ENCODE results near the gene PIN4.
A peak's percentile ranks its signal among the peaks of the same experiment; 100 is the strongest.
"Not testable (repeated sequence)": the region's sequence is repeated elsewhere in the genome, so short reads cannot be mapped to it uniquely, and the experiment has no call there.

PIN4 gene

GRCh38 chrX:72181178-72182125 is at the start of gene PIN4:
Gene PIN4 (plus strand): TSS chrX:72181757. CDS start chrX:72181786, 29 bp downstream.
- DNase-seq: peak; percentile 95

GRCh38 chrX:72132456-72132855 is 49.1 kb upstream of the PIN4 start:
- DNase-seq: no peak

- DNase-seq: no peak
These were observed 47.6 kb upstream of the PIN4 start for GRCh38 chrX:72133851-72134546.

GRCh38 chrX:72137846-72138495 is 43.6 kb upstream of the PIN4 start:
- no peak for DNase-seq

GRCh38 chrX:72139538-72139937 is 42.0 kb upstream of the PIN4 start:
- DNase-seq: no peak

- no peak for DNase-seq
These were observed 40.1 kb upstream of the PIN4 start for GRCh38 chrX:72141372-72142004.

GRCh38 chrX:72142094-72142793 is 39.3 kb upstream of the PIN4 start:
- DNase-seq: peak; percentile 97

GRCh38 chrX:72142794-72143608 is 38.6 kb upstream of the PIN4 start:
- no peak for DNase-seq

GRCh38 chrX:72143609-72143907 is 38.0 kb upstream of the PIN4 start:
- DNase-seq: no peak

GRCh38 chrX:72145181-72145580 is 36.4 kb upstream of the PIN4 start:
- DNase-seq: no peak

- no peak for DNase-seq
These were observed 35.0 kb upstream of the PIN4 start for GRCh38 chrX:72146527-72146926.

GRCh38 chrX:72158773-72159172 is 22.8 kb upstream of the PIN4 start:
- no peak for DNase-seq

- no peak for DNase-seq
These were observed 21.8 kb upstream of the PIN4 start for GRCh38 chrX:72159769-72160168.

GRCh38 chrX:72165551-72165950 is 16.0 kb upstream of the PIN4 start:
- no peak for DNase-seq

- DNase-seq: no peak
These were observed 12.4 kb upstream of the PIN4 start for GRCh38 chrX:72169008-72169728.

- not testable (repeated sequence) for DNase-seq
These were observed 5.3 kb upstream of the PIN4 start for GRCh38 chrX:72176289-72176688.

GRCh38 chrX:72176981-72177380 is 4.6 kb upstream of the PIN4 start:
- no peak for DNase-seq

GRCh38 chrX:72180539-72180938 is 1.0 kb upstream of the PIN4 start:
- no peak for DNase-seq

- DNase-seq: no peak
These were observed 1.4 kb downstream of the PIN4 start for GRCh38 chrX:72182924-72183323.

- no peak for DNase-seq
These were observed 20.4 kb downstream of the PIN4 start for GRCh38 chrX:72201836-72202536.

All from NCI-H1436 treated with DMSO at 0.1 percent for 48 hours (cell line).